ENCODE results near the gene PTPN7.
"Not testable (repeated sequence)": the region's sequence is repeated elsewhere in the genome, so short reads cannot be mapped to it uniquely, and the experiment has no call there.

PTPN7 gene

GRCh38 chr1:202129453-202130296, 30.7 kb downstream of the PTPN7 start:
- no peak for DNase-seq

- no peak for DNase-seq
Observed at GRCh38 chr1:202127836-202128622, 32.4 kb downstream of the PTPN7 start.

- DNase-seq, result no peak
Observed at GRCh38 chr1:202127061-202127460, 33.3 kb downstream of the PTPN7 start.

- DNase-seq, result no peak
Observed at GRCh38 chr1:202126426-202126825, 34.0 kb downstream of the PTPN7 start.

- no peak for DNase-seq
Observed at GRCh38 chr1:202125611-202126010, 34.8 kb downstream of the PTPN7 start.

GRCh38 chr1:202124142-202124541, 36.3 kb downstream of the PTPN7 start:
- DNase-seq, result no peak

- no peak for DNase-seq
Observed at GRCh38 chr1:202123336-202123813, 37.0 kb downstream of the PTPN7 start.

GRCh38 chr1:202122639-202123335, 37.6 kb downstream of the PTPN7 start, which contains the start of gene GPR37L1:
GPR37L1 (plus strand) TSS chr1:202122917; CDS start chr1:202122964, 47 bp downstream.
- DNase-seq, result no peak

- no peak for DNase-seq
Observed at GRCh38 chr1:202121006-202121405, 39.4 kb downstream of the PTPN7 start.

GRCh38 chr1:202117898-202118371, 42.5 kb downstream of the PTPN7 start:
- no peak for DNase-seq

- DNase-seq, result no peak
Observed at GRCh38 chr1:202116287-202116686, 44.1 kb downstream of the PTPN7 start.

- no peak for DNase-seq
Observed at GRCh38 chr1:202113690-202114300, 46.6 kb downstream of the PTPN7 start.

- DNase-seq, result no peak
Observed at GRCh38 chr1:202112859-202113689, 47.3 kb downstream of the PTPN7 start.

GRCh38 chr1:202111589-202111988, 48.8 kb downstream of the PTPN7 start:
- DNase-seq, result not testable (repeated sequence)

GRCh38 chr1:202110977-202111376, 49.4 kb downstream of the PTPN7 start:
- DNase-seq, result no peak

GRCh38 chr1:202107801-202108731, 52.3 kb downstream of the PTPN7 start:
- no peak for DNase-seq

- no peak for DNase-seq
Observed at GRCh38 chr1:202107321-202107761, 53.1 kb downstream of the PTPN7 start.

- DNase-seq, result no peak
Observed at GRCh38 chr1:202106340-202107254, 53.8 kb downstream of the PTPN7 start.
